ENCODE data around the gene SLC16A5.
A peak's percentile ranks its signal among the peaks of the same experiment; 100 is the strongest.

SLC16A5 gene

DNA sequence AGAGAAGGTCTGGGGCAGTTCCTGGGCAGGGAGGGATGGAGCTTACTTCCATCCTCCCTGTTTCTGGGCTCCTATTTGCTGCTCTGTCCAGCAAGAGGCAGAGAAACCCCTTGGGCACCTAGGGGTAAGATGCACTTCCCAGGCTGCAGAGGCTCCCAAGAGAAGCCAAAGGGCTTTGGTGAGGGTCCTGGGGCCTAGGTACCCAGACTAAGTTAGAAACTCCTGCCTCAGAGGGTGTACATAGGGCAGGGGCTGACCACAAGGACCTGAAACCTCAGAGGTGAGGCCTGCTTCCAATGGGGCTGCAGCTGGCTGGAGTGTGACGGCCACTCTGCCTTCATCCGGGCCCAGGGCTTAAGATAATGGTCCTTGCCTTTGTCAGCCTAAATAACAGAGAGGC, 20.4 kb downstream of the SLC16A5 start:
- H3K9me3 Mint-ChIP-seq, result no peaks in the 10 kb centered on the region
- peak overlapping the region; percentile 90 for H3K4me3 Mint-ChIP-seq
- peaks cover 10% of the 10 kb centered on the region for H3K36me3 Mint-ChIP-seq (ENCODE audit: low read depth)
- no peak for DNase-seq
- H3K27ac Mint-ChIP-seq, result no peak overlapping the region
- peaks cover 27% of the 10 kb centered on the region for H3K4me1 Mint-ChIP-seq (ENCODE audit: low read depth)
- H3K27me3 Mint-ChIP-seq, result no peaks in the 10 kb centered on the region

- Mint-ChIP-seq H3K27ac (peak overlapping the region; percentile 79), H3K4me1 (ENCODE audit: low read depth) (peaks cover 30% of the 10 kb centered on the region), H3K9me3 (no peaks in the 10 kb centered on the region), H3K27me3 (no peaks in the 10 kb centered on the region), H3K36me3 (ENCODE audit: low read depth) (peaks cover 11% of the 10 kb centered on the region), H3K4me3 (peak overlapping the region; percentile 90)
- peak; percentile 53 for DNase-seq
Observed at GRCh38 chr17:75109046-75109406, 21.3 kb downstream of the SLC16A5 start.

GRCh38 chr17:75109407-75110233, 21.9 kb downstream of the SLC16A5 start, which contains the start of gene ARMC7:
Gene ARMC7, plus strand, starts transcription at chr17:75109969. Its CDS starts 320 bp downstream, at chr17:75110289.
- Mint-ChIP-seq H3K36me3 (ENCODE audit: low read depth) (peaks cover 17% of the 10 kb centered on the region), H3K4me1 (ENCODE audit: low read depth) (peaks cover 36% of the 10 kb centered on the region), H3K9me3 (no peaks in the 10 kb centered on the region), H3K27me3 (no peaks in the 10 kb centered on the region), H3K27ac (peak within 1 kb of the TSS; percentile 94), H3K4me3 (peak within 1 kb of the TSS; percentile 90)
- peak; percentile 97 for DNase-seq

GRCh38 chr17:75110234-75110937, 22.6 kb downstream of the SLC16A5 start:
- Mint-ChIP-seq H3K9me3 (no peaks in the 10 kb centered on the region), H3K36me3 (ENCODE audit: low read depth) (peaks cover 22% of the 10 kb centered on the region), H3K27me3 (no peaks in the 10 kb centered on the region), H3K27ac (peak overlapping the region; percentile 90), H3K4me3 (peak overlapping the region; percentile 90), H3K4me1 (ENCODE audit: low read depth) (peaks cover 42% of the 10 kb centered on the region)
- DNase-seq, result peak; percentile 53

DNA sequence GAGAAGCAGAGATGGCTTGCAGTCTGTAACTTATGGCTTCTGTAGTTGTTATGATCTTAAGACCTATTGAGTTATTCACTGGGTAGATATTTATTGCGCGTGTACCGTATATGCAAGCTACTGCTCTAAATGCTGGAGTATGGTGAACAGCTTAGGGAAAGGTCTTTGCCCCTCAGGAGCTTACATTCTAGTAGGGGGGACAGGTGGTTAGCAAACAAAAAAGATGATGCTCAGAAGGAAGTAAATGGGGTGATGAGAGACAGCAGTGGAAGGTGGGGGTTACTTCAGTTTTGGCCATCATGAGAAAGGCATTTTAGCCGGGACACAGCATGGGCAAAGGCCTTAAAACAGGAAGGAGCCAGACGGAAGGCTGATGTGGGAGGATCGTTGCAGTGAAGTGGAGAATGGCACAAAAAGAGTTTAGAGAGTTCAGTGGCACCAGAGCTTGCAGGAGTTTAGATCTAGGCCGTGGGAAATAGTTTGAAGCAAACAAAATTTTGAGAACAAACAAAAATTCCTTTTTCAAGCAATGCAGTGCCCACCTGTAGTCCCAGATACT, 24.1 kb downstream of the SLC16A5 start:
- Mint-ChIP-seq H3K4me3 (peak overlapping the region; percentile 90), H3K9me3 (no peaks in the 10 kb centered on the region), H3K27me3 (no peaks in the 10 kb centered on the region), H3K36me3 (ENCODE audit: low read depth) (peaks cover 28% of the 10 kb centered on the region), H3K27ac (peak overlapping the region; percentile 56), H3K4me1 (ENCODE audit: low read depth) (peaks cover 42% of the 10 kb centered on the region)
- no peak for DNase-seq

DNA sequence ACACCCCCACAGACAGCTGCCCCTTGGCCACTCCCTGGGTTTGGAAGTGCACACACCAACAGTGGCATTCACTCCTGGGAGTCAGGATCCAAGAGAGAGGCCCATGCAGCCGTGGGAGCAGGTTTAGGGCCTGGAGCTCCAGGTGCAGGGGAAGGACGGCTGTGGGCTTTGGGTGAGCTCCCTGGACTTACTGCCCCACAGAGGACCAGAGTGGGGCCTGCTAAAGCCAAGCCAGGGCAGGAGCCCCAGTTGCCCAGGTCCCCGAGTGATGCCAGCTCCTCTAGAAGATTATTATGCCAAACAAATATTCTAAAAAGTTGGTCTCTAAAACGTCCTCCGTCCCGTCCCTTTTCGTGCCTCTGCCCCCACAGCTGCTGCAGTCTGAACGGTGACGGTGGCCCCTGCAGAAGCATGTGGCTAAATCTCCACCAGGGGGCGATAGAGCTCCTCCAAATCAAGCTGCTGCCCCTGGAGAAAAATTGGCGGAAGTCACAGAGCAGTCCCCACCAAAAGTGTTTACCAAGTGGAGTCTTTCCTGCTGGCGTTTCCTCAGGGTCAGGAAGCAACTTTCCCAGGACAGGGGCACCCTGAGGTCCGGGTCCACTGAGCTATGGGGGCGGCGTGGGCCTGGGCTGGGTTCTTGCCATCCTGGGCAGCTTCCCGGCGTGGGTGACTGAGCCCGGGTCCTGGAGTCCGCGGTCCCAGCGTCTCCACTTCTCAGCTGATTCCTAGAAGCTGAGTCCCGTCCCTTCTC, 26.2 kb downstream of the SLC16A5 start:
- H3K4me1 Mint-ChIP-seq (ENCODE audit: low read depth), result peaks cover 36% of the 10 kb centered on the region
- H3K27me3 Mint-ChIP-seq, result no peaks in the 10 kb centered on the region
- H3K36me3 Mint-ChIP-seq (ENCODE audit: low read depth), result peaks cover 38% of the 10 kb centered on the region

GRCh38 chr17:75114552-75115314, 27.0 kb downstream of the SLC16A5 start:
- no peaks in the 10 kb centered on the region for H3K9me3 Mint-ChIP-seq
- DNase-seq, result no peak
- peak overlapping the region; percentile 77 for H3K4me3 Mint-ChIP-seq
- H3K27ac Mint-ChIP-seq, result peak overlapping the region; percentile 85
- H3K36me3 Mint-ChIP-seq (ENCODE audit: low read depth), result peaks cover 39% of the 10 kb centered on the region
- peaks cover 33% of the 10 kb centered on the region for H3K4me1 Mint-ChIP-seq (ENCODE audit: low read depth)
- H3K27me3 Mint-ChIP-seq, result no peaks in the 10 kb centered on the region

More for the DNA sequence above, 26.2 kb downstream of the SLC16A5 start:
- H3K27ac Mint-ChIP-seq, result peak overlapping the region; percentile 85
- peak; percentile 88 for DNase-seq
- H3K9me3 Mint-ChIP-seq, result no peaks in the 10 kb centered on the region
- H3K4me3 Mint-ChIP-seq, result peak overlapping the region; percentile 77

DNA sequence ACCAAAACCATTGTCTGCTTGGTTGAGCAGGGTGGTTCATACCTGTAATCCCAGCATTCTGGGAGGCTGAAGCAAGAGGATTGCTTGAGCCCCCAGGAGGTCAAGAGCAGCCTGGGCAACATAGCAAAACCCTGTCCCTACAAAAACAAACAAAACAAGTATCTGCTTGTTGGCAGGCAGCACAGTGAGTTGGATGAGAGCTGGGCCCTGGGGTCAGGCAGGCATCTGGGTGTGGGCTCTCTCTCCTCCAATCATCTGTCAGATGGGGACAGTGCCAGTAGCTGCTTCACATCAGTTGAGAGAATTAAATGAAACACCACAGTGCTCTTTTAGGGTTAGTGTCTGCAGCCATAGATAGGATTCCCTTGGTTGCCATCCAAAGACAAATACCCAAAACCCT, 27.8 kb downstream of the SLC16A5 start:
- Mint-ChIP-seq H3K4me1 (ENCODE audit: low read depth) (peaks cover 30% of the 10 kb centered on the region), H3K27ac (no peak overlapping the region)

GRCh38 chr17:75116737-75117136, 29.0 kb downstream of the SLC16A5 start:
- Mint-ChIP-seq H3K27me3 (no peaks in the 10 kb centered on the region), H3K9me3 (no peaks in the 10 kb centered on the region), H3K36me3 (ENCODE audit: low read depth) (peaks cover 51% of the 10 kb centered on the region), H3K4me3 (no peak overlapping the region), H3K27ac (no peak overlapping the region), H3K4me1 (ENCODE audit: low read depth) (peaks cover 23% of the 10 kb centered on the region)
- no peak for DNase-seq

More for the DNA sequence above, 27.8 kb downstream of the SLC16A5 start:
- DNase-seq, result no peak
- Mint-ChIP-seq H3K9me3 (no peaks in the 10 kb centered on the region), H3K27me3 (no peaks in the 10 kb centered on the region), H3K4me3 (no peak overlapping the region), H3K36me3 (ENCODE audit: low read depth) (peaks cover 44% of the 10 kb centered on the region)

GRCh38 chr17:75118307-75118706, 30.6 kb downstream of the SLC16A5 start:
- DNase-seq, result no peak
- Mint-ChIP-seq H3K27me3 (no peaks in the 10 kb centered on the region), H3K4me3 (no peak overlapping the region), H3K36me3 (ENCODE audit: low read depth) (peaks cover 45% of the 10 kb centered on the region), H3K4me1 (ENCODE audit: low read depth) (peaks cover 17% of the 10 kb centered on the region), H3K9me3 (no peaks in the 10 kb centered on the region), H3K27ac (peak overlapping the region; percentile 37)

GRCh38 chr17:75124041-75124818, 36.5 kb downstream of the SLC16A5 start:
- Mint-ChIP-seq H3K36me3 (ENCODE audit: low read depth) (peaks cover 30% of the 10 kb centered on the region), H3K4me1 (ENCODE audit: low read depth) (peaks cover 27% of the 10 kb centered on the region), H3K27me3 (no peaks in the 10 kb centered on the region), H3K27ac (peak overlapping the region; percentile 89), H3K9me3 (no peaks in the 10 kb centered on the region), H3K4me3 (peak overlapping the region; percentile 27)
- DNase-seq, result peak; percentile 71

GRCh38 chr17:75124819-75125162, 37.0 kb downstream of the SLC16A5 start:
- peaks cover 36% of the 10 kb centered on the region for H3K36me3 Mint-ChIP-seq (ENCODE audit: low read depth)
- H3K27ac Mint-ChIP-seq, result peak overlapping the region; percentile 89
- no peaks in the 10 kb centered on the region for H3K9me3 Mint-ChIP-seq
- no peaks in the 10 kb centered on the region for H3K27me3 Mint-ChIP-seq
- H3K4me1 Mint-ChIP-seq (ENCODE audit: low read depth), result peaks cover 32% of the 10 kb centered on the region
- no peak for DNase-seq
- H3K4me3 Mint-ChIP-seq, result no peak overlapping the region

GRCh38 chr17:75125984-75126383, 38.2 kb downstream of the SLC16A5 start:
- peak overlapping the region; percentile 73 for H3K27ac Mint-ChIP-seq
- peaks cover 37% of the 10 kb centered on the region for H3K36me3 Mint-ChIP-seq (ENCODE audit: low read depth)
- peaks cover 37% of the 10 kb centered on the region for H3K4me1 Mint-ChIP-seq (ENCODE audit: low read depth)
- no peak for DNase-seq
- no peak overlapping the region for H3K4me3 Mint-ChIP-seq
- no peaks in the 10 kb centered on the region for H3K9me3 Mint-ChIP-seq
- no peaks in the 10 kb centered on the region for H3K27me3 Mint-ChIP-seq
